NCI-H524 treated with DMSO at 0.1 percent for 48 hours (cell line): Measurements from ENCODE around the gene LRRC8B.
"Not testable (repeated sequence)": the region's sequence is repeated elsewhere in the genome, so short reads cannot be mapped to it uniquely, and the experiment has no call there.

Experiments used
- DNase-seq: peaks from one replicate; lab custom pipeline; 2025; lab: John Stamatoyannopoulos, UW

The LRRC8B gene

GRCh38 chr1:89584211-89584610, 59.6 kb downstream of the LRRC8B start:
- no peak for DNase-seq

GRCh38 chr1:89584781-89585180, 60.2 kb downstream of the LRRC8B start:
- no peak for DNase-seq

- no peak for DNase-seq
These were observed 63.1 kb downstream of the LRRC8B start for GRCh38 chr1:89587729-89588161.

- no peak for DNase-seq
These were observed 63.9 kb downstream of the LRRC8B start for GRCh38 chr1:89588480-89588879.

GRCh38 chr1:89589515-89589914, 64.9 kb downstream of the LRRC8B start:
- no peak for DNase-seq

GRCh38 chr1:89590341-89591080, 65.9 kb downstream of the LRRC8B start:
- DNase-seq, result no peak

GRCh38 chr1:89592861-89593302, 68.3 kb downstream of the LRRC8B start:
- DNase-seq, result not testable (repeated sequence)

- DNase-seq, result no peak
These were observed 69.6 kb downstream of the LRRC8B start for GRCh38 chr1:89594096-89594740.

GRCh38 chr1:89596698-89597097, 72.1 kb downstream of the LRRC8B start:
- DNase-seq, result no peak

- DNase-seq, result no peak
These were observed 74.1 kb downstream of the LRRC8B start for GRCh38 chr1:89598450-89599331.

GRCh38 chr1:89599332-89599630, 74.7 kb downstream of the LRRC8B start:
- no peak for DNase-seq

GRCh38 chr1:89600451-89601224, 76.0 kb downstream of the LRRC8B start:
- DNase-seq, result no peak

GRCh38 chr1:89602871-89603404, 78.3 kb downstream of the LRRC8B start:
- DNase-seq, result no peak

GRCh38 chr1:89603651-89604413, 79.2 kb downstream of the LRRC8B start:
- DNase-seq, result no peak

GRCh38 chr1:89604414-89604735, 79.7 kb downstream of the LRRC8B start:
- no peak for DNase-seq

- no peak for DNase-seq
These were observed 81.1 kb downstream of the LRRC8B start for GRCh38 chr1:89605692-89606091.

- DNase-seq, result no peak
These were observed 81.8 kb downstream of the LRRC8B start for GRCh38 chr1:89606227-89606980.

- DNase-seq, result no peak
These were observed 82.5 kb downstream of the LRRC8B start for GRCh38 chr1:89607156-89607555.

GRCh38 chr1:89607586-89608318, 83.1 kb downstream of the LRRC8B start:
- DNase-seq, result no peak
